ENCODE results near the gene RPL10A. TPM values are rescaled to one million over a fixed set of nuclear protein-coding genes. Genes with fewer than 3 reads are reported as not detected.
A peak's percentile ranks its signal among the peaks of the same experiment; 100 is the strongest.

Gene RPL10A
- polyA plus RNA-seq, 3 donors, result 345 to 1,242 (median 421) TPM

DNA sequence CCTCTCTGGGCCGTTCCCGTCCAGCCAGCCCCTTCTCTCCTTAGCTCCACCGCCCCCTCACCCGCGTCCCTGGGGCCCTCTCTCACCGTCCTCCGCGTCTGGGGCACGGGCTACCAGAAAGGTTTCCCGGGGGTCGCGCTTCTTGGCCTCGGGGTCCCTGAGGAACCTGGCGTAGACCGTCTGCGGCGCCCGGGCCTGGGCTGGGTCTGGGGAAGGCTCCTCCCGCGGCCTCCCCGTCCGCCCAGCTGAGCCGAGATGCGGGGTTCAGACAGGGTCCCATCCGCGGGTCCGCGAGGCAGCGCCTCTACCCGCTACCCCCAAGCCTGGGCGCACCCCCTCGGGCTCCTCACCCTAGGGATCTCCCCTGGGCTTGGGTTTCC is 43.4 kb downstream of the RPL10A start:
- Mint-ChIP-seq H3K4me3 (peak overlapping the region in 1 of 2 donors; percentile 56), H3K4me1 (no peaks in the 10 kb centered on the region), H3K27me3 (ENCODE audit: low read depth in 3 of 3) (peaks cover 52 to 71% (median 54%) of the 10 kb centered on the region in 3 donors), H3K36me3 (no peaks in the 10 kb centered on the region), H3K9me3 (peaks cover 0 to 6% (median 4%) of the 10 kb centered on the region in 7 donors), H3K27ac (no peak overlapping the region)
- H4K20me1 ChIP-seq (ENCODE audit: insufficient read depth, low read length), result no peaks in the 10 kb centered on the region
- no peak overlapping the region for H3K4me2 ChIP-seq (replicated peaks; ENCODE audit: extremely low read depth, low read length, poor library complexity, severe bottlenecking)
- no peaks in the 10 kb centered on the region for H3K4me1 ChIP-seq (ENCODE audit: control insufficient read depth in 1 of 2, insufficient read depth in 2 of 2, low read length in 2 of 2)
- no peaks in the 10 kb centered on the region for H3K36me3 ChIP-seq (replicated peaks in 1 of 2; ENCODE audit: control insufficient read depth in 1 of 2, insufficient read depth in 2 of 2, low read length in 2 of 2)
- H3K27ac ChIP-seq (ENCODE audit: low read depth in 1 of 2, low read length in 2 of 2), result no peak overlapping the region
- no peaks in the 10 kb centered on the region for H3K9me3 ChIP-seq (replicated peaks in 1 of 2; ENCODE audit: control insufficient read depth in 1 of 2, insufficient read depth in 1 of 2, low read length in 2 of 2)
- DNase-seq, result no peak
- H3K9ac ChIP-seq (ENCODE audit: insufficient read depth, low read length, poor library complexity, severe bottlenecking), result no peak overlapping the region
- no peak overlapping the region for H2AFZ ChIP-seq (ENCODE audit: insufficient read depth, low read depth, low read length, poor library complexity, severe bottlenecking)
- WGBS (ENCODE audit: insufficient coverage), result 17% methylated on average over 30 of the region's 32 CpGs
- no peaks in the 10 kb centered on the region for H3K79me2 ChIP-seq (ENCODE audit: insufficient read depth, low read length)
- TF ChIP-seq, protein P1, sequence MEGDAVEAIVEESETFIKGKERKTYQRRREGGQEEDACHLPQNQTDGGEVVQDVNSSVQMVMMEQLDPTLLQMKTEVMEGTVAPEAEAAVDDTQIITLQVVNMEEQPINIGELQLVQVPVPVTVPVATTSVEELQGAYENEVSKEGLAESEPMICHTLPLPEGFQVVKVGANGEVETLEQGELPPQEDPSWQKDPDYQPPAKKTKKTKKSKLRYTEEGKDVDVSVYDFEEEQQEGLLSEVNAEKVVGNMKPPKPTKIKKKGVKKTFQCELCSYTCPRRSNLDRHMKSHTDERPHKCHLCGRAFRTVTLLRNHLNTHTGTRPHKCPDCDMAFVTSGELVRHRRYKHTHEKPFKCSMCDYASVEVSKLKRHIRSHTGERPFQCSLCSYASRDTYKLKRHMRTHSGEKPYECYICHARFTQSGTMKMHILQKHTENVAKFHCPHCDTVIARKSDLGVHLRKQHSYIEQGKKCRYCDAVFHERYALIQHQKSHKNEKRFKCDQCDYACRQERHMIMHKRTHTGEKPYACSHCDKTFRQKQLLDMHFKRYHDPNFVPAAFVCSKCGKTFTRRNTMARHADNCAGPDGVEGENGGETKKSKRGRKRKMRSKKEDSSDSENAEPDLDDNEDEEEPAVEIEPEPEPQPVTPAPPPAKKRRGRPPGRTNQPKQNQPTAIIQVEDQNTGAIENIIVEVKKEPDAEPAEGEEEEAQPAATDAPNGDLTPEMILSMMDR (IDR thresholded peaks at IDR 0.05), result no peak
- intact Hi-C loops (cut with micrococcal nuclease), result no loop called here
- peaks cover 17 to 44% of the 10 kb centered on the region in 2 donors for H3K27me3 ChIP-seq (ENCODE audit: control insufficient read depth in 2 of 2, insufficient read depth in 2 of 2, low read length in 2 of 2)
- no peak overlapping the region for H3K4me3 ChIP-seq (replicated peaks in 1 of 3; ENCODE audit: low read depth in 2 of 3, low read length in 3 of 3)

DNA sequence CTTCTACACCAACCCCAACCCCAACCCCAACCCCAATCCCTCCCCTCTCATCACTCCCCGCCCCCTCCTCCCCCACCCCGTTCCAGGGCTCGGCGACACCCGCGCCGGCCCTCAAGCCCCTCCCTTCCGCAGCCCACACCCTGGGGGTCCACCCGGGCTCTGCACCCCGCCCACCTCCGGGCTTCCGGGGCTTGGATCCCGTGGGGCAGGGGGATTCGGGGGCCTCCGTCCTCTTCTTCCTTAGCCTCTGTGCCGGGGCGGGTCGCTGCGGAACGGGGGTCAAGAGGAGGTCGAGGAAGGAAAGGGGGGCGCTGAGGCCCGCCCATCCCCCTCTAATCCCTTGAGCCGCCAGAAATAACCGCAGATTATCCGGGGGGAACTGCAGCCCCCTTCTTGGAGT is 43.8 kb downstream of the RPL10A start:
- Histone ChIP-seq H3K9ac (ENCODE audit: insufficient read depth, low read length, poor library complexity, severe bottlenecking) (no peak overlapping the region), H3K79me2 (ENCODE audit: insufficient read depth, low read length) (no peaks in the 10 kb centered on the region)

More for the DNA sequence above, 43.8 kb downstream of the RPL10A start:
- WGBS (ENCODE audit: insufficient coverage), result 4% methylated on average over 4 of the region's 26 CpGs
- Histone ChIP-seq H2AFZ (ENCODE audit: insufficient read depth, low read depth, low read length, poor library complexity, severe bottlenecking) (no peak overlapping the region), H3K27me3 (ENCODE audit: control insufficient read depth in 2 of 2, insufficient read depth in 2 of 2, low read length in 2 of 2) (peaks cover 17 to 44% of the 10 kb centered on the region in 2 donors), H3K36me3 (replicated peaks in 1 of 2; ENCODE audit: control insufficient read depth in 1 of 2, insufficient read depth in 2 of 2, low read length in 2 of 2) (no peaks in the 10 kb centered on the region), H4K20me1 (ENCODE audit: insufficient read depth, low read length) (no peaks in the 10 kb centered on the region), H3K4me2 (replicated peaks; ENCODE audit: extremely low read depth, low read length, poor library complexity, severe bottlenecking) (no peak overlapping the region), H3K4me3 (replicated peaks in 1 of 3; ENCODE audit: low read depth in 2 of 3, low read length in 3 of 3) (no peak overlapping the region), H3K9me3 (replicated peaks in 1 of 2; ENCODE audit: control insufficient read depth in 1 of 2, insufficient read depth in 1 of 2, low read length in 2 of 2) (no peaks in the 10 kb centered on the region), H3K4me1 (ENCODE audit: control insufficient read depth in 1 of 2, insufficient read depth in 2 of 2, low read length in 2 of 2) (no peaks in the 10 kb centered on the region), H3K27ac (ENCODE audit: low read depth in 1 of 2, low read length in 2 of 2) (no peak overlapping the region)
- DNase-seq, result no peak
- no peaks in the 10 kb centered on the region for H3K36me3 Mint-ChIP-seq
- TF ChIP-seq, protein P1 (IDR thresholded peaks at IDR 0.05), result no peak
- H3K27me3 Mint-ChIP-seq (ENCODE audit: low read depth in 3 of 3), result peaks cover 50 to 69% (median 54%) of the 10 kb centered on the region in 3 donors
- H3K4me1 Mint-ChIP-seq, result no peaks in the 10 kb centered on the region
- intact Hi-C loops (cut with micrococcal nuclease), result no loop called here
- no peak overlapping the region for H3K27ac Mint-ChIP-seq
- peak overlapping the region in 1 of 2 donors; percentile 46 for H3K4me3 Mint-ChIP-seq
- H3K9me3 Mint-ChIP-seq, result peaks cover 0 to 3% (median 1%) of the 10 kb centered on the region in 7 donors

Measured in CD14-positive monocyte (primary cell).